ENCODE measurements around the gene SYNDIG1. TPM values are rescaled to one million over a fixed set of nuclear protein-coding genes. Genes with fewer than 3 reads are reported as not detected.

SYNDIG1 gene
- total RNA-seq, 1 experiment from 2014 or later = not detected

DNA sequence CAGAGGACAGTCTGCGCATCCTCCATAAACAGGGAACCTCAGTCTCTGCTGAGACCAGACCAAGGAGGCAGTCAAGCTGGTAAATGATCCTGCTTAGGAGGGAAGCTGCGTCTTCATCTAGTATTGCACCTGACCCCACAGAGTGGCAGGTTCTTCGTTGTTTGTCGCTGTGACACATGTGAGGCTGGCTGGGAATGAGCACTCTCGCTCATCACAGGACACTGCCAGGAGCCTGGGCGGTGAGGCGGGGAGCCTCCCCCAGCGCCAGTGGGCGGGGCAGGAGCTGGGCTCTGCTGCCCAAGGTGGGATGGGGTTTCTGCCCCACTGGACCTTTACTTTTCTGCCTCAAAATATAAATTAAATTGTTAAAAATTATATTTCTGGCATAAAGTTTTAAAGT lies 48.4 kb upstream of the SYNDIG1 start:
- CTCF ChIA-PET = no interaction called here

DNA sequence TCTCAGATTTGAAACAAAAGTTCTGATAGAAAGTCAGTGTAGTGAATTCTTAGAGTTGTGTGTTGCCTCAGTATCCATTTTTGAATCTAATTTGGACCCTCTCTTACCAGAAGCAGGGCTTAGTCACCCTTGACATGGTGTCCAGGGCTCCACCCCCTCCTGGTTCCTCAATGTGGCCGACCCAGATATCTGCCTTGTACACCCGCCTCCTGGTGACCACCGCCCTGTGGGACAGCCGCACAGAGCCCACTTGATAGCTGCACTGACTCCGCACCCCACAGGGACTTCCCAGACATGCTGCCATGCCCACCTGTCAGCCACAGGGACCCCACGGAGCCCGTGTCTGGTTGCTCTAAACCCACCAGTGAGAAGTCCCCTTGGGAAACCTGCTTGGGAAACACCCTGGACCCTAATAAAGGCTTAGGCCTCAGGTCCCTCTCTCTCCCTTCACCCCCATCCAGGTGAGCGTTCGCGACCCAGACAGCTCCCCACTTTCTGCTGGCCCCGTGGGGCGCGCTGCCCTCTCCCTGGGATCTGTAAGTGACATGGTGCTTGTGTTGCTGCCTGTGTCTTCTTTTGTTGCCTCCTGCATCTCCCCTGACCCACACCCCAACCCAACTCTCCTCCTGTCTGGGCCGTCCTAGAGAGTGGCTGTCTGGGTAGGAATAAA lies 47.2 kb upstream of the SYNDIG1 start:
- no peaks in the 10 kb centered on the region for H3K4me1 ChIP-seq (ENCODE audit: insufficient read depth, low read length)
- H3K9me2 ChIP-seq (replicated peaks; ENCODE audit: low read length) = no peaks in the 10 kb centered on the region
- CTCF ChIA-PET = no interaction called here
- DNase-seq = no peak
- intact Hi-C loops (cut with micrococcal nuclease) = no loop called here
- H3K36me3 ChIP-seq (ENCODE audit: low read depth, low read length) = no peaks in the 10 kb centered on the region
- H3K27ac ChIP-seq (ENCODE audit: low read length) = no peak overlapping the region
- TF ChIP-seq EZH2phosphoT487 (IDR thresholded peaks at IDR 0.05; ENCODE audit: borderline replicate concordance, low read length) (no peak), EZH2 (IDR thresholded peaks at IDR 0.05; ENCODE audit: low read length, unreplicated experiment) (no peak)
- TF ChIP-seq, protein P1, sequence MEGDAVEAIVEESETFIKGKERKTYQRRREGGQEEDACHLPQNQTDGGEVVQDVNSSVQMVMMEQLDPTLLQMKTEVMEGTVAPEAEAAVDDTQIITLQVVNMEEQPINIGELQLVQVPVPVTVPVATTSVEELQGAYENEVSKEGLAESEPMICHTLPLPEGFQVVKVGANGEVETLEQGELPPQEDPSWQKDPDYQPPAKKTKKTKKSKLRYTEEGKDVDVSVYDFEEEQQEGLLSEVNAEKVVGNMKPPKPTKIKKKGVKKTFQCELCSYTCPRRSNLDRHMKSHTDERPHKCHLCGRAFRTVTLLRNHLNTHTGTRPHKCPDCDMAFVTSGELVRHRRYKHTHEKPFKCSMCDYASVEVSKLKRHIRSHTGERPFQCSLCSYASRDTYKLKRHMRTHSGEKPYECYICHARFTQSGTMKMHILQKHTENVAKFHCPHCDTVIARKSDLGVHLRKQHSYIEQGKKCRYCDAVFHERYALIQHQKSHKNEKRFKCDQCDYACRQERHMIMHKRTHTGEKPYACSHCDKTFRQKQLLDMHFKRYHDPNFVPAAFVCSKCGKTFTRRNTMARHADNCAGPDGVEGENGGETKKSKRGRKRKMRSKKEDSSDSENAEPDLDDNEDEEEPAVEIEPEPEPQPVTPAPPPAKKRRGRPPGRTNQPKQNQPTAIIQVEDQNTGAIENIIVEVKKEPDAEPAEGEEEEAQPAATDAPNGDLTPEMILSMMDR (conservative IDR thresholded peaks at IDR 0.05; ENCODE audit: low read depth, low read length) = no peak
- H3K4me2 ChIP-seq (ENCODE audit: low read length) = no peak overlapping the region
- no peak overlapping the region for H2AFZ ChIP-seq (ENCODE audit: low read length)
- H3K9me3 ChIP-seq (ENCODE audit: low read length) = no peaks in the 10 kb centered on the region
- H3K27me3 ChIP-seq (ENCODE audit: low read length) = peaks cover 57% of the 10 kb centered on the region
- ATAC-seq = no peak
- H4K20me1 ChIP-seq (ENCODE audit: low read length) = no peaks in the 10 kb centered on the region
- H3K79me2 ChIP-seq (ENCODE audit: low read length) = no peaks in the 10 kb centered on the region
- H3F3A ChIP-seq (ENCODE audit: low read length, unreplicated experiment) = no peaks in the 10 kb centered on the region
- no peak overlapping the region for H3K4me3 ChIP-seq (ENCODE audit: low read length)
- no TSS peak for BruUV-seq (replicated peaks)
- H3K9ac ChIP-seq (ENCODE audit: low read length) = no peak overlapping the region
- POLR2A ChIA-PET (ENCODE audit: unreplicated experiment) = no interaction called here

More for the DNA sequence above, 48.4 kb upstream of the SYNDIG1 start:
- BruUV-seq (replicated peaks) = no TSS peak
- Histone ChIP-seq H3K9ac (ENCODE audit: low read length) (no peak overlapping the region), H3K9me3 (ENCODE audit: low read length) (peaks cover 8% of the 10 kb centered on the region), H3K9me2 (replicated peaks; ENCODE audit: low read length) (no peaks in the 10 kb centered on the region), H3K36me3 (ENCODE audit: low read depth, low read length) (no peaks in the 10 kb centered on the region), H3K4me3 (ENCODE audit: low read length) (no peak overlapping the region), H3F3A (ENCODE audit: low read length, unreplicated experiment) (no peaks in the 10 kb centered on the region), H3K79me2 (ENCODE audit: low read length) (no peaks in the 10 kb centered on the region), H2AFZ (ENCODE audit: low read length) (no peak overlapping the region), H3K4me2 (ENCODE audit: low read length) (no peak overlapping the region), H4K20me1 (ENCODE audit: low read length) (no peaks in the 10 kb centered on the region), H3K27ac (ENCODE audit: low read length) (no peak overlapping the region), H3K4me1 (ENCODE audit: insufficient read depth, low read length) (no peaks in the 10 kb centered on the region), H3K27me3 (ENCODE audit: low read length) (peaks cover 60% of the 10 kb centered on the region)
- intact Hi-C loops (cut with micrococcal nuclease) = no loop called here
- TF ChIP-seq EZH2 (IDR thresholded peaks at IDR 0.05; ENCODE audit: low read length, unreplicated experiment) (no peak), EZH2phosphoT487 (IDR thresholded peaks at IDR 0.05; ENCODE audit: borderline replicate concordance, low read length) (no peak)
- TF ChIP-seq, protein P1 (conservative IDR thresholded peaks at IDR 0.05; ENCODE audit: low read depth, low read length) = no peak
- ATAC-seq (no peak), DNase-seq (no peak)
- POLR2A ChIA-PET (ENCODE audit: unreplicated experiment) = no interaction called here

All from PC-3 (cell line).